H9 (cell line): ENCODE data around the gene GOT2. TPM values are rescaled to one million over a fixed set of nuclear protein-coding genes. Genes with fewer than 3 reads are reported as not detected.

Experiments used
- DNase-seq: peaks from one replicate; pipeline ENCODE4 v3.0.0-alpha.2; 2017
- H2AFZ ChIP-seq: one replicate; pipeline ENCODE4 v1.6.1; 2013; ENCODE audit warnings: mild to moderate bottlenecking, low read length, control low read depth, moderate library complexity
- H2AK5ac ChIP-seq: 2 replicates; pipeline ENCODE4 v1.6.1; 2013; ENCODE audit warnings: low read length, control low read depth, mixed read lengths; ENCODE audit not compliant: insufficient read length
- H2BK120ac ChIP-seq: one replicate; pipeline ENCODE4 v1.6.1; 2013; ENCODE audit warnings: low read depth, mild to moderate bottlenecking, low read length, control low read depth, inconsistent platforms; ENCODE audit not compliant: poor library complexity, severe bottlenecking
- H2BK12ac ChIP-seq: 2 replicates; pipeline ENCODE4 v1.6.1; 2013; ENCODE audit warnings: low read length, control low read depth, mixed read lengths, low read depth; ENCODE audit not compliant: insufficient read length
- H2BK15ac ChIP-seq: 2 replicates; pipeline ENCODE4 v1.6.1; 2013; ENCODE audit warnings: low read depth, low read length, control low read depth
- H2BK20ac ChIP-seq: one replicate; pipeline ENCODE4 v1.6.1; 2013; ENCODE audit warnings: low read depth, mild to moderate bottlenecking, low read length, control low read depth, inconsistent platforms; ENCODE audit not compliant: poor library complexity, severe bottlenecking
- H2BK5ac ChIP-seq: 2 replicates; pipeline ENCODE4 v1.6.1; 2013; ENCODE audit warnings: low read length, control low read depth, mixed read lengths; ENCODE audit not compliant: insufficient read length
- H3K14ac ChIP-seq: 2 replicates; pipeline ENCODE4 v1.6.1; 2013; ENCODE audit warnings: low read length, control low read depth; ENCODE audit not compliant: insufficient read depth
- H3K18ac ChIP-seq: 2 replicates; pipeline ENCODE4 v1.6.1; 2013; ENCODE audit warnings: low read depth, mild to moderate bottlenecking, mixed read lengths, low read length, control low read depth; ENCODE audit not compliant: insufficient read length
- H3K23ac ChIP-seq: 2 replicates; pipeline ENCODE4 v1.6.1; 2013; ENCODE audit warnings: low read length, control low read depth, mixed read lengths, low read depth; ENCODE audit not compliant: insufficient read length
- H3K23me2 ChIP-seq: 2 replicates; pipeline ENCODE4 v1.6.1; 2013; ENCODE audit warnings: low read depth, mild to moderate bottlenecking, mixed read lengths, low read length, control low read depth; ENCODE audit not compliant: insufficient read length, poor library complexity, severe bottlenecking
- H3K27ac ChIP-seq: 2 replicates; pipeline ENCODE4 v1.5.1; 2013; ENCODE audit warnings: low read length, control low read depth, mixed read lengths, low read depth; ENCODE audit not compliant: insufficient read length
- H3K27me3 ChIP-seq: 2 replicates; pipeline ENCODE4 v1.6.1; 2013; ENCODE audit warnings: low read length, control low read depth, inconsistent platforms; ENCODE audit not compliant: insufficient read depth
- H3K4ac ChIP-seq: 2 replicates; pipeline ENCODE4 v1.6.1; 2013; ENCODE audit warnings: low read depth, mild to moderate bottlenecking, control low read depth, inconsistent platforms, low read length, moderate library complexity
- H3K4me1 ChIP-seq: 2 replicates; pipeline ENCODE4 v1.6.1; 2013; ENCODE audit warnings: low read length, control low read depth, inconsistent platforms; ENCODE audit not compliant: insufficient read depth
- H3K4me2 ChIP-seq: 2 replicates; pipeline ENCODE4 v1.6.1; 2013; ENCODE audit warnings: low read length, control low read depth, mixed read lengths; ENCODE audit not compliant: insufficient read length, insufficient read depth
- H3K56ac ChIP-seq: 2 replicates; pipeline ENCODE4 v1.6.1; 2013; ENCODE audit warnings: low read depth, mild to moderate bottlenecking, mixed read lengths, low read length, control low read depth; ENCODE audit not compliant: insufficient read length
- H3K79me1 ChIP-seq: 2 replicates; pipeline ENCODE4 v1.6.1; 2013; ENCODE audit warnings: low read depth, mild to moderate bottlenecking, moderate library complexity, low read length, control low read depth, inconsistent platforms; ENCODE audit not compliant: insufficient read depth, poor library complexity, severe bottlenecking
- H3K79me2 ChIP-seq: 2 replicates; pipeline ENCODE4 v1.6.1; 2013; ENCODE audit warnings: low read length, control low read depth, inconsistent platforms; ENCODE audit not compliant: insufficient read depth
- H3K9ac ChIP-seq: 2 replicates; pipeline ENCODE4 v1.6.1; 2013; ENCODE audit warnings: low read length, control low read depth, mixed read lengths; ENCODE audit not compliant: insufficient read length; ENCODE audit errors: extremely low read depth
- H3K9me3 ChIP-seq: one replicate; pipeline ENCODE4 v1.6.1; 2013; ENCODE audit warnings: low read depth, low read length, inconsistent platforms; ENCODE audit not compliant: control insufficient read depth
- H3T11ph ChIP-seq: one replicate; pipeline ENCODE4 v1.6.1; 2013; ENCODE audit warnings: mild to moderate bottlenecking, low read length, control low read depth, inconsistent platforms
- H4K20me1 ChIP-seq: one replicate; pipeline ENCODE4 v1.6.1; 2013; ENCODE audit not compliant: control insufficient read depth, insufficient read length, insufficient read depth
- H4K5ac ChIP-seq: 2 replicates; pipeline ENCODE4 v1.6.1; 2013; ENCODE audit warnings: low read depth, mild to moderate bottlenecking, mixed read lengths, low read length, control low read depth; ENCODE audit not compliant: insufficient read length
- H4K8ac ChIP-seq: replicated peaks from 2 replicates; pipeline ENCODE4 v1.6.1; 2013; ENCODE audit warnings: low read length, control low read depth, mixed read lengths, low read depth; ENCODE audit not compliant: insufficient read length
- H4K91ac ChIP-seq: 2 replicates; pipeline ENCODE4 v1.6.1; 2013; ENCODE audit warnings: low read depth, mild to moderate bottlenecking, moderate library complexity, mixed read lengths, low read length, control low read depth; ENCODE audit not compliant: insufficient read length
- H3K27ac Mint-ChIP-seq, 3 experiments: 2 replicates in 2 of 3; 3 replicates in 1 of 3; pipeline ENCODE4 v1.8.0; 2020 to 2021; ENCODE audit warnings: mixed read lengths in 3 of 3, mild to moderate bottlenecking in 1 of 3, moderate library complexity in 1 of 3
- H3K27me3 Mint-ChIP-seq: 2 replicates; pipeline ENCODE4 v1.8.0; 2021; ENCODE audit warnings: low read depth, mild to moderate bottlenecking, moderate library complexity, mixed read lengths
- H3K36me3 Mint-ChIP-seq, 3 experiments: 2 replicates in 2 of 3; 3 replicates in 1 of 3; pipeline ENCODE4 v1.8.0; 2020 to 2021; ENCODE audit warnings: low read depth in 3 of 3, mixed read lengths in 3 of 3; ENCODE audit not compliant: insufficient read depth in 1 of 3
- H3K4me1 Mint-ChIP-seq, 2 experiments: 2 replicates each; pipeline ENCODE4 v1.8.0; 2020; ENCODE audit warnings: mixed read lengths in 2 of 2
- H3K4me3 Mint-ChIP-seq, 2 experiments: 2 replicates in 1 of 2; 3 replicates in 1 of 2; pipeline ENCODE4 v1.8.0; 2020 to 2021; ENCODE audit warnings: mild to moderate bottlenecking in 2 of 2, mixed read lengths in 2 of 2, moderate library complexity in 1 of 2
- H3K9me3 Mint-ChIP-seq, 2 experiments: 2 replicates in 1 of 2; 3 replicates in 1 of 2; pipeline ENCODE4 v1.8.0; 2020; ENCODE audit warnings: mild to moderate bottlenecking in 2 of 2, mixed read lengths in 2 of 2, moderate library complexity in 1 of 2
- CTCF ChIP-seq: fragments of 200-600 bp; sonication (generic); conservative IDR thresholded peaks from 3 replicates; pipeline ENCODE4 v1.8.0; 2021; ENCODE audit warnings: antibody characterized with exemption, mild to moderate bottlenecking
- WGBS: extraction: QIAGEN DNeasy Blood & Tissue Kit; methylation state at CpG from one replicate; pipeline ENCODE4 v1.1.7; 2013; ENCODE audit warnings: missing lambda C conversion rate, low lambda C conversion rate, mixed read lengths; ENCODE audit not compliant: insufficient read length; ENCODE audit errors: extremely low coverage; 5-methylcytosine and 5-hydroxymethylcytosine counted together
- total RNA-seq: library from RNA; stranded (reverse); gene quantifications from 2 replicates; pipeline ENCODE4 v1.2.1, GENCODE V29; 2021

Gene GOT2
- total RNA-seq, 1 experiment from 2014 or later: 148 TPM

DNA sequence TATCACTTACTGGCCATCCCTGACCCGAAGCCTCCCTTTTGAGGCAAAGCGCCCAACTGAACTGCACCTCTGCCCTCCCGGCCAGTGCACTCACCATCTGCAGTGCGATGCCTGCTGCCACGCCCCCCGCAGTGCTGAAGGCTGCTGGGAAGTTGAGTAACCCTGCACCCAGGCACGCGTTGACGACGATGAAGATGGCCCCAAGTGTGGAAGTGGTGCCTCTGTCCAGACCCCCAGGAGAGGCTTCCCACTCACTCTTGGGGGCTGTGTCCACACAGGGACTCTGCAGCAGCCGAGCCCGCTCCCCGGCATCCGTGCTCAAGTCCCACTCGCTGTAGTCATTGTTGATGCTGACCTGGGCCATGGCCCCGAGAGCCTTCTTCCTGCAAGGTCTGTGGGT lies 54.4 kb downstream of the GOT2 start:
- H3K4me3 Mint-ChIP-seq: no peak overlapping the region
- no peaks in the 10 kb centered on the region for H3K79me2 ChIP-seq
- no peak for DNase-seq
- H3K9ac ChIP-seq: no peak overlapping the region
- no peaks in the 10 kb centered on the region for H3K79me1 ChIP-seq
- no peak overlapping the region for H3K23ac ChIP-seq
- H2BK20ac ChIP-seq: no peak overlapping the region
- H3K14ac ChIP-seq: no peak overlapping the region
- no peak overlapping the region for H3K27ac Mint-ChIP-seq
- no peak overlapping the region for H3T11ph ChIP-seq
- no peak for TF ChIP-seq CTCF
- no peaks in the 10 kb centered on the region for H4K20me1 ChIP-seq
- no peak overlapping the region for H3K4me2 ChIP-seq
- no CpG with 5 or more reads among the region's 16 CpGs for WGBS
- H3K27me3 Mint-ChIP-seq: no peaks in the 10 kb centered on the region
- no peak overlapping the region for H3K27ac ChIP-seq
- H2BK5ac ChIP-seq: no peak overlapping the region
- H2AFZ ChIP-seq: no peak overlapping the region
- peaks cover 10 to 12% of the 10 kb centered on the region in 2 experiments for H3K4me1 Mint-ChIP-seq
- no peaks in the 10 kb centered on the region for H3K9me3 ChIP-seq
- no peaks in the 10 kb centered on the region for H3K9me3 Mint-ChIP-seq
- H3K23me2 ChIP-seq: peaks cover 6% of the 10 kb centered on the region
- no peak overlapping the region for H2BK120ac ChIP-seq
- H3K4me1 ChIP-seq: no peaks in the 10 kb centered on the region; the same call in 1 of the 2 replicates
- no peak overlapping the region for H3K4ac ChIP-seq
- no peak overlapping the region for H2AK5ac ChIP-seq
- no peak overlapping the region for H4K5ac ChIP-seq
- no peak overlapping the region for H2BK15ac ChIP-seq
- no peaks in the 10 kb centered on the region for H3K27me3 ChIP-seq
- H4K91ac ChIP-seq: no peak overlapping the region
- H3K18ac ChIP-seq: no peak overlapping the region
- H3K36me3 Mint-ChIP-seq: peaks cover 12 to 44% (median 29%) of the 10 kb centered on the region in 3 experiments; a peak in 6 of 7 replicates
- H4K8ac ChIP-seq: no peak overlapping the region
- no peak overlapping the region for H2BK12ac ChIP-seq
- H3K56ac ChIP-seq: no peak overlapping the region
